ENCODE results near the gene MARK4.
"Not testable (repeated sequence)": the region's sequence is repeated elsewhere in the genome, so short reads cannot be mapped to it uniquely, and the experiment has no call there.

MARK4 gene

DNA sequence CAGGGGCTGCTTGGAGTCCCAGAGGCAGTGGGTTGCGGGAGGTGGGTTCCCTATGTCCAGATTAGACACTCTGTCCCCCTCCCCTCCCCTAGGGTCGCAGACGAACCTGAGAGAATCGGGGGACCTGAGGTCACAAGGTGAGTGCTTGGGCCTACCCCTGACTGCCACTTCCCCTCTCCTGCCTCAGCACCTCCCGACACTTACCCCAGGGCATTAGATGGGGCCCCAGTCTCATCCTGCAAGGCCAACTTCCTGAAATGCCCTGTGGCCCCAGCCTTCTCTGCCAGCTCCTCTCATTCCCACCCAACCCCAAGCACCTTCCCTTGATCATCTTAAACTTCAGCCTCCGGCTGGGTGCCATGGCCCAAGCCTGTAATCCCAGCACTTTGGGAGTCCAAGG lies 48.6 kb downstream of the MARK4 start:
- H3K9ac ChIP-seq (ENCODE audit: low read depth, low read length) = no peak overlapping the region
- H3K36me3 ChIP-seq (ENCODE audit: control insufficient read depth, insufficient read depth, low read length) = no peaks in the 10 kb centered on the region
- no peaks in the 10 kb centered on the region for H3K4me1 ChIP-seq (ENCODE audit: control insufficient read depth, insufficient read depth, low read length)
- no peak overlapping the region for H3K4me3 ChIP-seq (ENCODE audit: low read depth, low read length)
- no peaks in the 10 kb centered on the region for H3K9me3 ChIP-seq (ENCODE audit: control insufficient read depth, insufficient read depth, low read length)
- peaks cover 5% of the 10 kb centered on the region for H3K27me3 ChIP-seq (ENCODE audit: control insufficient read depth, insufficient read depth, low read length)

DNA sequence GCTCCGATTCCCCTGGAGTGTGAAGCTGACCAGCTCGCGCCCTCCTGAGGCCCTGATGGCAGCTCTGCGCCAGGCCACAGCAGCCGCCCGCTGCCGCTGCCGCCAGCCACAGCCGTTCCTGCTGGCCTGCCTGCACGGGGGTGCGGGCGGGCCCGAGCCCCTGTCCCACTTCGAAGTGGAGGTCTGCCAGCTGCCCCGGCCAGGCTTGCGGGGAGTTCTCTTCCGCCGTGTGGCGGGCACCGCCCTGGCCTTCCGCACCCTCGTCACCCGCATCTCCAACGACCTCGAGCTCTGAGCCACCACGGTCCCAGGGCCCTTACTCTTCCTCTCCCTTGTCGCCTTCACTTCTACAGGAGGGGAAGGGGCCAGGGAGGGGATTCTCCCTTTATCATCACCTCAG lies 51.3 kb downstream of the MARK4 start:
- H3K27me3 ChIP-seq (ENCODE audit: control insufficient read depth, insufficient read depth, low read length) = peaks cover 18% of the 10 kb centered on the region
- H3K4me1 ChIP-seq (ENCODE audit: control insufficient read depth, insufficient read depth, low read length) = peaks cover 3% of the 10 kb centered on the region
- no peaks in the 10 kb centered on the region for H3K36me3 ChIP-seq (ENCODE audit: control insufficient read depth, insufficient read depth, low read length)
- no peak overlapping the region for H3K4me3 ChIP-seq (ENCODE audit: low read depth, low read length)
- H3K9ac ChIP-seq (ENCODE audit: low read depth, low read length) = no peak overlapping the region
- H3K9me3 ChIP-seq (ENCODE audit: control insufficient read depth, insufficient read depth, low read length) = no peaks in the 10 kb centered on the region

DNA sequence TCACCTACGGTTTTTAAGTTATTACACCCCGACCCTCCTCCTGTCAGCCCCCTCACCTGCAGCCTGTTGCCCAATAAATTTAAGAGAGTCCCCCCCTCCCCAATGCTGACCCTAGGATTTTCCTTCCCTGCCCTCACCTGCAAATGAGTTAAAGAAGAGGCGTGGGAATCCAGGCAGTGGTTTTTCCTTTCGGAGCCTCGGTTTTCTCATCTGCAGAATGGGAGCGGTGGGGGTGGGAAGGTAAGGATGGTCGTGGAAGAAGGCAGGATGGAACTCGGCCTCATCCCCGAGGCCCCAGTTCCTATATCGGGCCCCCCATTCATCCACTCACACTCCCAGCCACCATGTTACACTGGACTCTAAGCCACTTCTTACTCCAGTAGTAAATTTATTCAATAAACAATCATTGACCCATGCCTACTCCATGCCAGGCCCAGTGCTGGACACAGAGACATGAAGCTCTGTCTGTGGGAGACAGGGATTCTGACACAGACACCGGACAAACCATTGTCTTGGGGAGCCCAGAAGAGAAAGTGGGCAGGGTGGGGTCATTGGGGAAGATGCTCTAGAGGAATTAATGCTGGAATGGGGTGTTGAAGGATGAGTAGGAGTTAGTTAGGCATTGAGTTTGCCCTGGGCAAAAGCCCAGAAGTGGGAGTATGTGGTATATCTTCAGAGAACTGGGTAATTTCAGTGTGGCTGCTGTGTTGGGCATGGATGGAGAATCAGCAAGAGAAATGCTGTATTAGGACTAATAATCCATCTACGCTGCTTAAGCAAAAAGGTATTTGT lies 52.4 kb downstream of the MARK4 start:
- H3K36me3 ChIP-seq (ENCODE audit: control insufficient read depth, insufficient read depth, low read length) = no peaks in the 10 kb centered on the region
- peaks cover 3% of the 10 kb centered on the region for H3K4me1 ChIP-seq (ENCODE audit: control insufficient read depth, insufficient read depth, low read length)

DNA sequence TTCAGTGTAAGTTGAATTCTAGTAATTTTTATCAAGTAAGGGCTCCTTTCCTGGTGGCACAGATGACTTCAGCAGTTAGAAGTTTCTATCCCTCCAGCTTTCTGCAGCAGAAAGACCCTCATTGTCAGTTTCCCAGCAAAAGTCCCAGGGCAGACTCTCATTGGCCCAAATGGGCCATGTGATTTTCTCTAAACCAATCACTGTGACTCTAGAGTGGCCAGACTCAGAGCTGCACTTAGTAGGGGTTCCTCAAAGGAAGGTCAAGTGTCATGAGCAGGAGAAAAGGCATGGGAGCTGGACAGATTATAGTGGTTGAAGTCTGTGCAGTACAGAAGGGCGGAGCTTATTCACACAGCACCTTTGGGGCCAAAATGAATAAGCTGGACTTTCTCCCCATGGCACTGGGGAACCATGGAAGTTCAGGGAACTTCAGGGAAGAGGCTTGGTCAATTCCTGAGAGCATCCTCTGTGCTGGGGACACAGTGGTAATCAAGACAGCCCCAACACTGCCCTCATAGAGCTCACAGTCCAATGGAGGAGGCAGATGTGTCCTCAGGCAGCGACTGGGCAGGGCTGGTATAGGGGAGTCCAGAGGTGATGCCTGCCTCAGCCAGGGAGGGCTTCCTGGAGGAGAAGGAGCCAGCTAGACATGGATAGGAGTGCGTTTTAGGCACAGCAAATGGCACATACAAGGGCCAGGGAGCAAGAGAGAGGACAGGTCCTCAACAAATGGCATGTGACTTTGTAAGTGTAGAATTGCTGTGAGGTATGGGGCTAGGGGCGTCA lies 53.3 kb downstream of the MARK4 start:
- H3K27me3 ChIP-seq (ENCODE audit: control insufficient read depth, insufficient read depth, low read length) = peaks cover 18% of the 10 kb centered on the region
- H3K9me3 ChIP-seq (ENCODE audit: control insufficient read depth, insufficient read depth, low read length) = no peaks in the 10 kb centered on the region
- no peak overlapping the region for H3K9ac ChIP-seq (ENCODE audit: low read depth, low read length)
- peaks cover 3% of the 10 kb centered on the region for H3K4me1 ChIP-seq (ENCODE audit: control insufficient read depth, insufficient read depth, low read length)
- H3K36me3 ChIP-seq (ENCODE audit: control insufficient read depth, insufficient read depth, low read length) = no peaks in the 10 kb centered on the region
- H3K4me3 ChIP-seq (ENCODE audit: low read depth, low read length) = no peak overlapping the region

More for the DNA sequence above, 52.4 kb downstream of the MARK4 start:
- H3K27me3 ChIP-seq (ENCODE audit: control insufficient read depth, insufficient read depth, low read length) = peaks cover 18% of the 10 kb centered on the region
- H3K4me3 ChIP-seq (ENCODE audit: low read depth, low read length) = no peak overlapping the region
- H3K9ac ChIP-seq (ENCODE audit: low read depth, low read length) = no peak overlapping the region
- no peaks in the 10 kb centered on the region for H3K9me3 ChIP-seq (ENCODE audit: control insufficient read depth, insufficient read depth, low read length)

DNA sequence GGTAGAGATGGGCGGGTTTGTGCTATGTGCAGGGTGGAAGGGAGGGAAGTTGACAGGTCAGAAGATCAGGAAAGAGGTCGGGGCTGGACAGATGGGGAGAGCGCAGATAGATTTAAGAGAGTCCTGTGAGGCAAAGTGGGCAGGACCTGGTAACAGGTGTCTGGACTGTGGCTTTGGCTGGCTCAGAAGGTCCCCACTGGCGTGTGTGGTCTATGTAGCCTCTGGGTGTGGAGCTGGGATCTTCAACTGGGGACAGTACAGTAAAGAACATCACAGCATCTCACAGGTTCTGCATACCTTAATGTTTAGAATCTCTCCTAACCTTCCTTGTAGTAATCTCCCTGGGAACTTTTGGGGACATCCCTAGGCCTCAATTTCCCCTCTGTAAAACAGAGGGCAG lies 53.9 kb downstream of the MARK4 start:
- H3K36me3 ChIP-seq (ENCODE audit: control insufficient read depth, insufficient read depth, low read length) = no peaks in the 10 kb centered on the region
- no peak overlapping the region for H3K4me3 ChIP-seq (ENCODE audit: low read depth, low read length)
- peaks cover 3% of the 10 kb centered on the region for H3K4me1 ChIP-seq (ENCODE audit: control insufficient read depth, insufficient read depth, low read length)
- no peak overlapping the region for H3K9ac ChIP-seq (ENCODE audit: low read depth, low read length)
- H3K9me3 ChIP-seq (ENCODE audit: control insufficient read depth, insufficient read depth, low read length) = no peaks in the 10 kb centered on the region
- peaks cover 18% of the 10 kb centered on the region for H3K27me3 ChIP-seq (ENCODE audit: control insufficient read depth, insufficient read depth, low read length)

DNA sequence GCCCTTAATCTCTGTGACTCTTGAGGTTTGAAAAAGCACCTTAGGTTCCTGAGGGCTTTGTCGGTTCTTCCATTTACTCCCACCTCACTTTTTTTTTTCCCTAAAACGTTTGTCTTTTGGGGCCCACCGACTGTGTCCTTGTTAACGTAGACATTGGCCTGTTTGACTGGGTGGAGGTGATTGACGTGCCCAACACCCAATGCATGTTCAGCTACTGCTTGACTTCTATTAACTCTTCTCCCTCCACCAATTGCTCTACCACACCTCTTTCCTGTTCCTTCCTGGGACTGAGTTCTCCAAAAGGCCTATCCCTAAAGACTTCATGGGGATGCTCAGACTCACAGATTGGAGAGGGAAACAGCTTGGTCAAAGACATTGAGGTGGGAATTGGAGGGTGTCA lies 54.4 kb downstream of the MARK4 start:
- H3K4me3 ChIP-seq (ENCODE audit: low read depth, low read length) = no peak overlapping the region
- no peak overlapping the region for H3K9ac ChIP-seq (ENCODE audit: low read depth, low read length)
- H3K36me3 ChIP-seq (ENCODE audit: control insufficient read depth, insufficient read depth, low read length) = no peaks in the 10 kb centered on the region
- no peaks in the 10 kb centered on the region for H3K9me3 ChIP-seq (ENCODE audit: control insufficient read depth, insufficient read depth, low read length)
- peaks cover 3% of the 10 kb centered on the region for H3K4me1 ChIP-seq (ENCODE audit: control insufficient read depth, insufficient read depth, low read length)
- H3K27me3 ChIP-seq (ENCODE audit: control insufficient read depth, insufficient read depth, low read length) = peaks cover 18% of the 10 kb centered on the region

DNA sequence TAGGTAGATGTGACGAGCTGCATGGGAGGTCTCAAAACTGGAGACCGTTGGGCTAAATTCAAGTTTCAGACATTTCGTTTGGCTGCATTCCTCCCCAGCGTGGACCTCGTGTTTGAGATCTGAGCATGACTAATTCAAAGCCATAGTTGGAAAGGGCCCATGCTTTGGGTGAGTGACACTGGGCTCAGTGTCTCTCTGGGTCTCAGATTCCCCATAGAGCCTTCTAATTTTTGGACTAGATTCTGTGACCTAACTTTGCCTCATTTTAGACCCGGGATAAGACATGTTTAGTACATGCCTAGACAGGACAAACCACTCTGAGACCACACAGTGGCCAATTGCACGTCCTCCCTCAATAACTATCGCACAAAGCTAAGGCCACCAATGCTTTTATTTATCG lies 55.0 kb downstream of the MARK4 start:
- H3K4me3 ChIP-seq (ENCODE audit: low read depth, low read length) = peak overlapping the region; percentile 13
- H3K9ac ChIP-seq (ENCODE audit: low read depth, low read length) = no peak overlapping the region
- H3K36me3 ChIP-seq (ENCODE audit: control insufficient read depth, insufficient read depth, low read length) = no peaks in the 10 kb centered on the region

DNA sequence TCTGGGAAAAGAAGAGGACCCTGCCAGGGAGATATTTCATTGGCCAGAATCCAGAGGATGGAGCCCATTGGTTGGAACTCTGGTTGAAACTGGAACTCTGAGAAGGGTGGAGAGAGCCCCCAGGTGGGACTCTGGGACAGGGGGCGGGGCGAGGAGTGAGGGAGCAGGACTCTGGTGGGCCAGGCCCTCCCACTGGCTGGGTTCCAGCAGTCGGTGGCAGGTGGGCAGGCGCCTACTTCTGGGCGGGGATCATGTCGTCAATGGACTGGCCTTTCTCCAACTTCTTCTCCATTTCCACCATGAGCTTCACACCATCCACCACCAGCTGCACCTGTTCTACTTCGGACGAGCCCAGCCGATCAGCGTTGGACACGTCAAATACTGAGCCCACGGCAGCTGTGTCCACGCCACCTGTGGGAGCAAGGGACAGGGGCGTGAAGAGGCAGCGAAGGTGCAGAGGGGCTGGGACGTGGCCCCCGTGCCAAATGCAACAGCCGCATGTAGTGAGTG lies 55.5 kb downstream of the MARK4 start:
- Histone ChIP-seq H3K9me3 (ENCODE audit: control insufficient read depth, insufficient read depth, low read length) (no peaks in the 10 kb centered on the region), H3K4me1 (ENCODE audit: control insufficient read depth, insufficient read depth, low read length) (peaks cover 3% of the 10 kb centered on the region), H3K36me3 (ENCODE audit: control insufficient read depth, insufficient read depth, low read length) (no peaks in the 10 kb centered on the region), H3K9ac (ENCODE audit: low read depth, low read length) (no peak overlapping the region), H3K27me3 (ENCODE audit: control insufficient read depth, insufficient read depth, low read length) (peaks cover 18% of the 10 kb centered on the region), H3K4me3 (ENCODE audit: low read depth, low read length) (no peak overlapping the region)

More for the DNA sequence above, 55.0 kb downstream of the MARK4 start:
- peaks cover 18% of the 10 kb centered on the region for H3K27me3 ChIP-seq (ENCODE audit: control insufficient read depth, insufficient read depth, low read length)
- H3K4me1 ChIP-seq (ENCODE audit: control insufficient read depth, insufficient read depth, low read length) = peaks cover 3% of the 10 kb centered on the region
- H3K9me3 ChIP-seq (ENCODE audit: control insufficient read depth, insufficient read depth, low read length) = no peaks in the 10 kb centered on the region

DNA sequence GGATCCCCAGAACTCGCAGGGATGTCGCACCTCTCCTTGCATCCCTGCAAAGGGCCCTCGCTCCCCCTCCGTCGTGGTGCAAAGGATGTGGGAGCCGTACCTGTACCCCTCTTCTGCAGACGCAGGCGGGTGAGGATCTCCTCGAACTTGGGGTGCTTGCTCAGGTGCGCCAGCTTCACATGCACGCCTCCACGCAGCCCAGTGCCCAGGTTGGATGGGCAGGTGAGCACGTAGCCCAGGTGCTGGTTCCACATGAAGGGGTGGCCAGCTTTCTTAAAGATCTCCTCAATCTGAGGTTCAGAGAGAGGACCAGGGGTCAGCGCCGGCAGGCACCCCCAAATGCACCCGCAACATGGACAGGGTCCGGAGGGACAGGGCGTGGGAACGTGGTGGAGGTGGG lies 56.3 kb downstream of the MARK4 start:
- Histone ChIP-seq H3K4me1 (ENCODE audit: control insufficient read depth, insufficient read depth, low read length) (peaks cover 3% of the 10 kb centered on the region), H3K4me3 (ENCODE audit: low read depth, low read length) (no peak overlapping the region), H3K9ac (ENCODE audit: low read depth, low read length) (no peak overlapping the region), H3K36me3 (ENCODE audit: control insufficient read depth, insufficient read depth, low read length) (no peaks in the 10 kb centered on the region), H3K9me3 (ENCODE audit: control insufficient read depth, insufficient read depth, low read length) (no peaks in the 10 kb centered on the region), H3K27me3 (ENCODE audit: control insufficient read depth, insufficient read depth, low read length) (peaks cover 18% of the 10 kb centered on the region)

DNA sequence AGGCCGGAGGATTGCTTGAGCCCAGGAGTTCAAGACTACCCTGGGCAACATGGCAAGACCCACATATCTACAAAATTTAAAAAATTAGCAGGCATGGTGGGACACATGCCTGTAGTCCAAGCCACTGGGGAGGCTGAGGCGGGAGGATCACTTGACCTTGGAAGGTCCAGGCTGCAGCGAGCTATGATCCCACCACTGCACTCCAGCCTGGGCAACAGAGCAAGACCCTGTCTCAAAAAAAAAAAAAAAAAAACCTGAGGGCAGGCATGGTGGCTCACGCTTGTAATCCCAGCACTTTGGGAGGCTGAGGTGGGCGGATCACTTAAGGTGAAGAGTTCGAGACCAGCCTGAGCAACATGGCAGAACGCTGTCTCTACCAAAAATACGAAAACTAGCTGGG lies 58.3 kb downstream of the MARK4 start:
- H3K4me3 ChIP-seq (ENCODE audit: low read depth, low read length); H3K4me1 ChIP-seq (ENCODE audit: control insufficient read depth, insufficient read depth, low read length); H3K36me3 ChIP-seq (ENCODE audit: control insufficient read depth, insufficient read depth, low read length); H3K9me3 ChIP-seq (ENCODE audit: control insufficient read depth, insufficient read depth, low read length); H3K9ac ChIP-seq (ENCODE audit: low read depth, low read length): not testable (repeated sequence)
- H3K27me3 ChIP-seq (ENCODE audit: control insufficient read depth, insufficient read depth, low read length) = peaks cover 24% of the 10 kb centered on the region

DNA sequence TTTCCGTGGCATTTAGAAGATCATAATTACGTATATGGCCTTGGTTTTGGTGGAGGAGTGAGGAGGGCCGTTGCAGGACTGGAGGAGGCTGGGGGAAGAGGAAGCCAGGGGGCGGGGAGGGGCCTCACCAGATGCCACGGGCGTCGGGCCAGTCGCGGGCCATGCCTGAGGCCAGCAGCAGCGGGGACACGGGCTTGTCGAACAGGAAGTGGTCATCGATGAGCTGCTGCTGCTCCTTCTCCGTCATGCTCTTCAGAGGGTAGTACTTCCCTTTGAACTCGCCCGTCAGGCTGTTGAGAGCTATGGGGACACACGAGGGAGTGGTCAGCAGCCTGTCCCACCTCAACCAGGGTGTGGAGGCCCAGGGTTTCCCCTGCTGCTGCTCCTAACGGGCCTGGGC lies 60.5 kb downstream of the MARK4 start:
- Histone ChIP-seq H3K9ac (ENCODE audit: low read depth, low read length) (no peak overlapping the region), H3K36me3 (ENCODE audit: control insufficient read depth, insufficient read depth, low read length) (no peaks in the 10 kb centered on the region), H3K4me3 (ENCODE audit: low read depth, low read length) (no peak overlapping the region), H3K4me1 (ENCODE audit: control insufficient read depth, insufficient read depth, low read length) (no peaks in the 10 kb centered on the region), H3K9me3 (ENCODE audit: control insufficient read depth, insufficient read depth, low read length) (no peaks in the 10 kb centered on the region), H3K27me3 (ENCODE audit: control insufficient read depth, insufficient read depth, low read length) (peaks cover 23% of the 10 kb centered on the region)

DNA sequence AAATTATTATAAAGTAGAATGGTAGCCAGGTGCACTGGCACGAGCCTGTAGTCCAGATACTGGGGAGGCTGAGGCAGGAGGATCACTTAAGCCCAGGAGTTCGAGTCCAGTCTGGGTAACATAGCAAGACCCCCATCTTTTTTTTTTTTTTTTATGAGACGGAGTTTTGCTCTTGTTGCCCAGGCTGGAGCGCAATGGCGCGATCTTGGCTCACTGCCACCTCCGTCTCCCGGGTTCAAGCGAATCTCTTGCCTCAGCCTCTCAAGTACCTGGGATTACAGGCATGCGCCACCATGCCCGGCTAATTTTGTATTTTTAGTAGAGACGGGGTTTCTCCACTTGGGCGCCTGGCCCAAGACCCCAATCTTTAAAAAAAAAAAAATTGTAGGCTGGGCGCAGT lies 61.2 kb downstream of the MARK4 start:
- not testable (repeated sequence) for H3K36me3 ChIP-seq (ENCODE audit: control insufficient read depth, insufficient read depth, low read length); H3K4me3 ChIP-seq (ENCODE audit: low read depth, low read length); H3K9me3 ChIP-seq (ENCODE audit: control insufficient read depth, insufficient read depth, low read length); H3K9ac ChIP-seq (ENCODE audit: low read depth, low read length); H3K4me1 ChIP-seq (ENCODE audit: control insufficient read depth, insufficient read depth, low read length)
- H3K27me3 ChIP-seq (ENCODE audit: control insufficient read depth, insufficient read depth, low read length) = peaks cover 21% of the 10 kb centered on the region
